H9 (cell line): ENCODE results near the gene RS1. TPM values are rescaled to one million over a fixed set of nuclear protein-coding genes. Genes with fewer than 3 reads are reported as not detected.

Experiments used
- DNase-seq: peaks from one replicate; pipeline ENCODE4 v3.0.0-alpha.2; 2017
- H2AFZ ChIP-seq: one replicate; pipeline ENCODE4 v1.6.1; 2013; ENCODE audit warnings: mild to moderate bottlenecking, low read length, control low read depth, moderate library complexity
- H2AK5ac ChIP-seq: 2 replicates; pipeline ENCODE4 v1.6.1; 2013; ENCODE audit warnings: low read length, control low read depth, mixed read lengths; ENCODE audit not compliant: insufficient read length
- H2BK120ac ChIP-seq: one replicate; pipeline ENCODE4 v1.6.1; 2013; ENCODE audit warnings: low read depth, mild to moderate bottlenecking, low read length, control low read depth, inconsistent platforms; ENCODE audit not compliant: poor library complexity, severe bottlenecking
- H2BK12ac ChIP-seq: 2 replicates; pipeline ENCODE4 v1.6.1; 2013; ENCODE audit warnings: low read length, control low read depth, mixed read lengths, low read depth; ENCODE audit not compliant: insufficient read length
- H2BK15ac ChIP-seq: 2 replicates; pipeline ENCODE4 v1.6.1; 2013; ENCODE audit warnings: low read depth, low read length, control low read depth
- H2BK20ac ChIP-seq: one replicate; pipeline ENCODE4 v1.6.1; 2013; ENCODE audit warnings: low read depth, mild to moderate bottlenecking, low read length, control low read depth, inconsistent platforms; ENCODE audit not compliant: poor library complexity, severe bottlenecking
- H2BK5ac ChIP-seq: 2 replicates; pipeline ENCODE4 v1.6.1; 2013; ENCODE audit warnings: low read length, control low read depth, mixed read lengths; ENCODE audit not compliant: insufficient read length
- H3K14ac ChIP-seq: 2 replicates; pipeline ENCODE4 v1.6.1; 2013; ENCODE audit warnings: low read length, control low read depth; ENCODE audit not compliant: insufficient read depth
- H3K18ac ChIP-seq: 2 replicates; pipeline ENCODE4 v1.6.1; 2013; ENCODE audit warnings: low read depth, mild to moderate bottlenecking, mixed read lengths, low read length, control low read depth; ENCODE audit not compliant: insufficient read length
- H3K23ac ChIP-seq: 2 replicates; pipeline ENCODE4 v1.6.1; 2013; ENCODE audit warnings: low read length, control low read depth, mixed read lengths, low read depth; ENCODE audit not compliant: insufficient read length
- H3K23me2 ChIP-seq: 2 replicates; pipeline ENCODE4 v1.6.1; 2013; ENCODE audit warnings: low read depth, mild to moderate bottlenecking, mixed read lengths, low read length, control low read depth; ENCODE audit not compliant: insufficient read length, poor library complexity, severe bottlenecking
- H3K27ac ChIP-seq: 2 replicates; pipeline ENCODE4 v1.5.1; 2013; ENCODE audit warnings: low read length, control low read depth, mixed read lengths, low read depth; ENCODE audit not compliant: insufficient read length
- H3K27me3 ChIP-seq: 2 replicates; pipeline ENCODE4 v1.6.1; 2013; ENCODE audit warnings: low read length, control low read depth, inconsistent platforms; ENCODE audit not compliant: insufficient read depth
- H3K4ac ChIP-seq: 2 replicates; pipeline ENCODE4 v1.6.1; 2013; ENCODE audit warnings: low read depth, mild to moderate bottlenecking, control low read depth, inconsistent platforms, low read length, moderate library complexity
- H3K4me1 ChIP-seq: 2 replicates; pipeline ENCODE4 v1.6.1; 2013; ENCODE audit warnings: low read length, control low read depth, inconsistent platforms; ENCODE audit not compliant: insufficient read depth
- H3K4me2 ChIP-seq: 2 replicates; pipeline ENCODE4 v1.6.1; 2013; ENCODE audit warnings: low read length, control low read depth, mixed read lengths; ENCODE audit not compliant: insufficient read length, insufficient read depth
- H3K56ac ChIP-seq: 2 replicates; pipeline ENCODE4 v1.6.1; 2013; ENCODE audit warnings: low read depth, mild to moderate bottlenecking, mixed read lengths, low read length, control low read depth; ENCODE audit not compliant: insufficient read length
- H3K79me1 ChIP-seq: 2 replicates; pipeline ENCODE4 v1.6.1; 2013; ENCODE audit warnings: low read depth, mild to moderate bottlenecking, moderate library complexity, low read length, control low read depth, inconsistent platforms; ENCODE audit not compliant: insufficient read depth, poor library complexity, severe bottlenecking
- H3K79me2 ChIP-seq: 2 replicates; pipeline ENCODE4 v1.6.1; 2013; ENCODE audit warnings: low read length, control low read depth, inconsistent platforms; ENCODE audit not compliant: insufficient read depth
- H3K9ac ChIP-seq: 2 replicates; pipeline ENCODE4 v1.6.1; 2013; ENCODE audit warnings: low read length, control low read depth, mixed read lengths; ENCODE audit not compliant: insufficient read length; ENCODE audit errors: extremely low read depth
- H3K9me3 ChIP-seq: one replicate; pipeline ENCODE4 v1.6.1; 2013; ENCODE audit warnings: low read depth, low read length, inconsistent platforms; ENCODE audit not compliant: control insufficient read depth
- H3T11ph ChIP-seq: one replicate; pipeline ENCODE4 v1.6.1; 2013; ENCODE audit warnings: mild to moderate bottlenecking, low read length, control low read depth, inconsistent platforms
- H4K20me1 ChIP-seq: one replicate; pipeline ENCODE4 v1.6.1; 2013; ENCODE audit not compliant: control insufficient read depth, insufficient read length, insufficient read depth
- H4K5ac ChIP-seq: 2 replicates; pipeline ENCODE4 v1.6.1; 2013; ENCODE audit warnings: low read depth, mild to moderate bottlenecking, mixed read lengths, low read length, control low read depth; ENCODE audit not compliant: insufficient read length
- H4K8ac ChIP-seq: replicated peaks from 2 replicates; pipeline ENCODE4 v1.6.1; 2013; ENCODE audit warnings: low read length, control low read depth, mixed read lengths, low read depth; ENCODE audit not compliant: insufficient read length
- H4K91ac ChIP-seq: 2 replicates; pipeline ENCODE4 v1.6.1; 2013; ENCODE audit warnings: low read depth, mild to moderate bottlenecking, moderate library complexity, mixed read lengths, low read length, control low read depth; ENCODE audit not compliant: insufficient read length
- H3K27ac Mint-ChIP-seq, 3 experiments: 2 replicates in 2 of 3; 3 replicates in 1 of 3; pipeline ENCODE4 v1.8.0; 2020 to 2021; ENCODE audit warnings: mixed read lengths in 3 of 3, mild to moderate bottlenecking in 1 of 3, moderate library complexity in 1 of 3
- H3K27me3 Mint-ChIP-seq: 2 replicates; pipeline ENCODE4 v1.8.0; 2021; ENCODE audit warnings: low read depth, mild to moderate bottlenecking, moderate library complexity, mixed read lengths
- H3K36me3 Mint-ChIP-seq, 3 experiments: 2 replicates in 2 of 3; 3 replicates in 1 of 3; pipeline ENCODE4 v1.8.0; 2020 to 2021; ENCODE audit warnings: low read depth in 3 of 3, mixed read lengths in 3 of 3; ENCODE audit not compliant: insufficient read depth in 1 of 3
- H3K4me1 Mint-ChIP-seq, 2 experiments: 2 replicates each; pipeline ENCODE4 v1.8.0; 2020; ENCODE audit warnings: mixed read lengths in 2 of 2
- H3K4me3 Mint-ChIP-seq, 2 experiments: 2 replicates in 1 of 2; 3 replicates in 1 of 2; pipeline ENCODE4 v1.8.0; 2020 to 2021; ENCODE audit warnings: mild to moderate bottlenecking in 2 of 2, mixed read lengths in 2 of 2, moderate library complexity in 1 of 2
- H3K9me3 Mint-ChIP-seq, 2 experiments: 2 replicates in 1 of 2; 3 replicates in 1 of 2; pipeline ENCODE4 v1.8.0; 2020; ENCODE audit warnings: mild to moderate bottlenecking in 2 of 2, mixed read lengths in 2 of 2, moderate library complexity in 1 of 2
- CTCF ChIP-seq: fragments of 200-600 bp; sonication (generic); conservative IDR thresholded peaks from 3 replicates; pipeline ENCODE4 v1.8.0; 2021; ENCODE audit warnings: antibody characterized with exemption, mild to moderate bottlenecking
- WGBS: extraction: QIAGEN DNeasy Blood & Tissue Kit; methylation state at CpG from one replicate; pipeline ENCODE4 v1.1.7; 2013; ENCODE audit warnings: missing lambda C conversion rate, low lambda C conversion rate, mixed read lengths; ENCODE audit not compliant: insufficient read length; ENCODE audit errors: extremely low coverage; 5-methylcytosine and 5-hydroxymethylcytosine counted together
- total RNA-seq: library from RNA; stranded (reverse); gene quantifications from 2 replicates; pipeline ENCODE4 v1.2.1, GENCODE V29; 2021

The RS1 gene
- total RNA-seq, 1 experiment from 2014 or later = not detected

GRCh38 chrX:18620349-18620748 is 51.6 kb downstream of the RS1 start:
- Histone ChIP-seq H3T11ph (no peak overlapping the region), H3K27ac (no peak overlapping the region), H2BK12ac (no peak overlapping the region), H3K4me2 (no peak overlapping the region), H2BK20ac (no peak overlapping the region), H2BK5ac (no peak overlapping the region), H3K27me3 (no peaks in the 10 kb centered on the region), H3K4me1 (no peaks in the 10 kb centered on the region), H3K4ac (no peak overlapping the region), H3K9me3 (peaks cover 30% of the 10 kb centered on the region), H2BK15ac (no peak overlapping the region), H4K91ac (no peak overlapping the region), H4K5ac (no peak overlapping the region), H3K14ac (no peak overlapping the region), H3K9ac (no peak overlapping the region), H3K23ac (no peak overlapping the region), H2AK5ac (no peak overlapping the region), H3K23me2 (no peaks in the 10 kb centered on the region), H3K79me2 (no peaks in the 10 kb centered on the region), H4K20me1 (no peaks in the 10 kb centered on the region), H2AFZ (no peak overlapping the region), H3K56ac (no peak overlapping the region), H4K8ac (no peak overlapping the region), H3K18ac (no peak overlapping the region), H2BK120ac (no peak overlapping the region), H3K79me1 (no peaks in the 10 kb centered on the region)
- peaks cover 6% of the 10 kb centered on the region in 2 experiments; a peak in 2 of 4 replicates for H3K4me1 Mint-ChIP-seq
- no peak overlapping the region for H3K27ac Mint-ChIP-seq
- no peak overlapping the region for H3K4me3 Mint-ChIP-seq
- WGBS = no CpG with 5 or more reads among the region's 8 CpGs
- peaks cover 4 to 25% (median 25%) of the 10 kb centered on the region in 3 experiments; a peak in 6 of 7 replicates for H3K36me3 Mint-ChIP-seq
- peaks cover 45 to 46% of the 10 kb centered on the region in 2 experiments for H3K9me3 Mint-ChIP-seq
- TF ChIP-seq CTCF = no peak
- DNase-seq = no peak
- H3K27me3 Mint-ChIP-seq = no peaks in the 10 kb centered on the region
